ENCODE data around the gene GOLGA3.
"Not testable (repeated sequence)": the region's sequence is repeated elsewhere in the genome, so short reads cannot be mapped to it uniquely, and the experiment has no call there.

GOLGA3 gene

DNA sequence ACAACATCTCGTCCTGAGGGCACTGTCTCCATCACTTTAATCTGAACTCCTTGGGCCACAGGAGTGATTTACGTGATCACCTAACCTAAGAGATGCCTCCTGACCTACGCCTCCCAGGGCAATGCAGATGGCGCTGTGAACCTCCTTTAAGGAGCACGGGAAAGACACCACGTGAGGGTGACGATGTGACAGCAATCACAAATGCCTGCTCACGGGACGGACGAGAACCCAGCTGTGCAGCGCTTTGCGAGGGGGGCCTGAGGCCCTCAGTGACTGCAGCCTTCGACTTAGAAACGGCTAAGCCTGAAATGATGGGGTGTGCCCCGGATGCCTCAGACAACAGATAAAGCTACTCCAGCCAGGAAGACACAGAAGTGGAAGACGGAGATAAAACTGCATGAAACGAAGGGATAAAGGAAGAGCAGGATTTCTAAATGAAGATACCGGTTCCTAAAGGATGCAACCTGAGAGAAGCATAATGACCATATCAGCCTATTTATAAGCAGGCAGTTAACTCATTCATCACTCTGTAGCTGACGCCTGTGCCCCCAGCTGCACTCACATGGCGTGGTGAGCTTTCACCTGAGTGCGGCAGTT lies 13.9 kb upstream of the GOLGA3 start:
- no peak for DNase-seq

DNA sequence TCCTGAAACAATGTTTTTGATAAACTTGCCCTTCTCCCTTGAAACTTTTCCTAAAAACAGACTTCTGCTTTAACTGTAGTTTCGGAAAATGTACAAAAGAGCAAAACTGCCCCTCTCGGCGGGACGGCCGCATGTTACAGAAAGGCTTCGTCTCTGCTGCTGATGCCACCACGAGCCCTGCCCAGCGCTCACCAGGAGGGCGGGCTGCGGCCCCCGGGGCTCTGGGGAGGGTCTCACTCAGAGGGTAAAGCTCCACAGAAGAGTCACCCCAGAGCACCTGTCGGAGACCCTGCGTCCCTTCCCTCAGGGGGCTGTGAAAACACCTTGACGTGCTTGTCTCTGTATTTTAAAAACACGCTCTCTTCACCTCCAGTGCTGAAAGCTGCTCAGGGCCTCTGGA lies 12.5 kb upstream of the GOLGA3 start:
- no peak for DNase-seq

GRCh38 chr12:132840536-132840935 lies 11.9 kb upstream of the GOLGA3 start:
- DNase-seq: no peak

- no peak for DNase-seq
Measured at GRCh38 chr12:132839558-132840235, 11.0 kb upstream of the GOLGA3 start.

DNA sequence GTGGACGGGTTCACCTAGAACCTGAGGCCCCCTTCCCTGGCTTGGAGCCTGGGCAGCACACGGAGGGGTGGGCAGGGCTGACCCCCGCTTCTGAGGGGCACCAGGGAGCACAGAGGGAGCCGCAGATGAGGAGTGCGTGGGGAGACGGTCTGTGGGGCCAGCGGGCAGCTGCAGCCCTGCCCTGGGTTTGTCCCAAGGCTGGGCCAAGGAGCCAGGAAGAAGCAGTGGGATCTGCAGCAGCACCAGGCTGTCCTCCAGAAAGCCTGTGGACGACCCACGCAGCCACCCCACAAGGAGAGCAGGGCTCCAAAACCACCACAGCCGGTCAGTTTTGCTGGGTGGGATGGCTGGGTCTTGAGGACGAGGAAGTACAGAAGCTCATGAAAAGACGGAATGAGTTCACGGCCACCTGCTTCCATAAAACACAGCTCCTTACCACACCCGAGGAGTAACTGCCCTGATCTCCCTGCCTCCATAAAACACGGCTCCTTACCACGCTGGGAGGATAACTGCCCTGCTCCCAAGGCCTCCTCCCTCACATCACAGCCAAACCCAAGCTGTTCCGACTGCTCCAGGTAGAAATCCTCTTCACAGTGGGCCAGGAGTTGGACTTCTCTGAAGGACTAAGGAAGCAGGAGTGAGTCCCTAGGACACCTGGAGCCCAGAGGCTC lies 9.9 kb upstream of the GOLGA3 start:
- no peak for DNase-seq

- DNase-seq: no peak
Measured at GRCh38 chr12:132837693-132838409, 9.2 kb upstream of the GOLGA3 start.

GRCh38 chr12:132836795-132837331 lies 8.2 kb upstream of the GOLGA3 start:
- DNase-seq: no peak

DNA sequence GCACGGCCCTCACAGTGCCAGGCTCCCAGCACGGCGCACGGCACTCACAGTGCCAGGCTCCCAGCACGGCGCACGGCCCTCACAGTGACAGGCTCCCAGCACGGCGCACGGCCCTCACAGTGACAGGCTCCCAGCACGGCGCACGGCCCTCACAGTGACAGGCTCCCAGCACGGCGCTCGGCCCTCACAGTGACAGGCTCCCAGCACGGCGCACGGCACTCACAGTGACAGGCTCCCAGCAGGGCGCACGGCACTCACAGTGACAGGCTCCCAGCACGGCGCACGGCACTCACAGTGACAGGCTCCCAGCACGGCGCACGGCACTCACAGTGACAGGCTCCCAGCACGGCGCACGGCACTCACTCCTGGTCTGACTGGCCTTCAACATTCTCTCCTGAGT lies 7.6 kb upstream of the GOLGA3 start:
- DNase-seq: not testable (repeated sequence)

- no peak for DNase-seq
Measured at GRCh38 chr12:132835076-132836025, 6.7 kb upstream of the GOLGA3 start.

- no peak for DNase-seq
Measured at GRCh38 chr12:132834181-132834711, 5.6 kb upstream of the GOLGA3 start.

DNA sequence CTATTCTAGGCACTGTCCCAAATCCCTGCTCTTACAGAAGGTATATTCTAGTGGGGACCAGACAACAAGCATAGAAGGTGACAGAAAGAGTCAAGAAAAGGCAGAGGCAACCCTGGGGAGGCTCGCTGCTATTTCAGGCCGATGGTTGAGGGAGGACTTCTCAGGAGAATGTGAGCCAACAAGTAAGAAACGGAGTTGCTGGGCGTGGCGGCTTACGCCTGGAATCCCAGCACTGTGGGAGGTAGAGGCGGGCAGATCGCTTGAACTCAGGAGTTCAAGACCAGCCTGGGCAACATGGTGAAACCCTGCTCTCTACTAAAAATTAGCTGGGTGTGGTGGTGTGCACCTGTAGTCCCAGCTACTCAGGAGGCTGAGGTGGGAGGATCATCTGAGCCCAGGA lies 4.7 kb upstream of the GOLGA3 start:
- DNase-seq: no peak

- no peak for DNase-seq
Measured at GRCh38 chr12:132831771-132832170, 3.1 kb upstream of the GOLGA3 start.

GRCh38 chr12:132827763-132828703 lies 636 bp downstream of the GOLGA3 start:
- peak in 1 of 2 experiments; percentile 9 for DNase-seq

- no peak for DNase-seq
Measured at GRCh38 chr12:132825861-132826260, 2.8 kb downstream of the GOLGA3 start.

GRCh38 chr12:132825089-132825488 lies 3.6 kb downstream of the GOLGA3 start:
- DNase-seq: no peak

DNA sequence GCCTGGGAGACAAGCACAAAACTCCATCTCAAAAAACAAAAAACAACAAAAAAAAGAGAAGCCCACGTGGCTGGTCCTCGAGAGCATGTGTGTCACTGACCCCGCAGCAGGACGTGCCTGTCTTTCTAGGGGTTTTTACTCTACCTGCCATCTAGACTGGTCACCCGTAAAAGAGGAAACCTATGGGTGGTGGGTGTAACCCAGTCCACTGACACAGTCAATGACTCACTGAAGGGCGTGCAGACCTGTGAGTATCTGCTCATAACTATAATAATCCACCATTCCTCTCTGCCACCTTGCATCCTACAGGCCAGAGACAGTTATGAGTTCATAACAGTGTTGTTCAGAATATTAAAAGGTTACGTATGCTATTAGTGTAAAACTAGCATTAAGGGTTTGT lies 4.6 kb downstream of the GOLGA3 start:
- DNase-seq: no peak

DNA sequence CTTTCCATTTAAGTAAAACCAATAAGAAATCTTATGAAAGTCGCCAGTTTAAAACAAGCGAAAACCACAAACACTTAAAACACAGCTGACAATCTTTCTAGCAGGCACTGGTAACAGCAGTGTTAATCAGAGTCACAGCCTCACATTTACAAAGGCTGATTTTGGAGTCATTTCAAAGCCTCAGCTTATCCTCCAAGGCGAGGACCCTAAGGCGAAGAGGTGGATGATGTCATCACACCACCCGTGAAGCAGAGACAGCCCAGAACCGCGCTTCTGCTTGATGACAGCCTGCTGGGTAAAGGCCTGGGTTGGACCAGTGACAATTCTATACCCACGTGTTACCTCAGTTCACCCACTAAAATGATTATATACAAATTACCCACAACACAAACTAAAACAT lies 10.1 kb downstream of the GOLGA3 start:
- no peak for DNase-seq

DNA sequence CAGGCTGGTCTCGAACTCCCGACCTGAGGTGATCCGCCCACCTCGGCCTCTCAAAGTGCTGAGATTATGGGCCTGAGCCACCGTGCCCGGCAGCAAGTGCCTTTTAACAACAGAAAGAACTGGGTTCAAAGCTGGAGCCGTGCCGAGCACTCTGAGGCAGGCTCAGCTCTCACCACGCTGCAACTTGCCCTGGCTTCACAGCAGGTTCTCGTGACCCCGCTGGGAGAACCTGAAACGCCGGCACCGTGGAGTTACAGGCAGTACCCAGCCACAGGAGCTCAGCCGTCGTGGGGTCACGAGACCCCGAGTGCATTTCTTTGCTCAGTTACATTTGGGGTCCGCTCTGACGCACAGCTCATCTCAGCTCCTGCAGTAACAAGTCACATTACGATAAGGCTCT lies 14.4 kb downstream of the GOLGA3 start:
- no peak for DNase-seq

GRCh38 chr12:132813443-132813842 lies 15.2 kb downstream of the GOLGA3 start:
- no peak for DNase-seq

GRCh38 chr12:132812631-132813305 lies 15.9 kb downstream of the GOLGA3 start:
- DNase-seq: no peak

Measured in Kasumi-1 (cell line).